NCI-H146 (cell line): ENCODE results near the gene TMEM217.

Experiments used
- DNase-seq: peaks from one replicate; lab custom pipeline; 2025; lab: John Stamatoyannopoulos, UW

The TMEM217 gene

GRCh38 chr6:37280162-37280887 is 22.4 kb upstream of the TMEM217 start:
- no peak for DNase-seq

GRCh38 chr6:37279366-37280134 is 21.6 kb upstream of the TMEM217 start:
- no peak for DNase-seq

GRCh38 chr6:37277001-37277409 is 19.1 kb upstream of the TMEM217 start:
- DNase-seq: no peak

- no peak for DNase-seq
These were observed 17.4 kb upstream of the TMEM217 start for GRCh38 chr6:37275350-37275749.

GRCh38 chr6:37273690-37274089 is 15.7 kb upstream of the TMEM217 start:
- no peak for DNase-seq

- no peak for DNase-seq
These were observed 15.1 kb upstream of the TMEM217 start for GRCh38 chr6:37272834-37273566.

- no peak for DNase-seq
These were observed 11.2 kb upstream of the TMEM217 start for GRCh38 chr6:37269105-37269504.

GRCh38 chr6:37265860-37266259 is 7.9 kb upstream of the TMEM217 start:
- DNase-seq: no peak

- no peak for DNase-seq
These were observed 7.1 kb upstream of the TMEM217 start for GRCh38 chr6:37265001-37265400.

- DNase-seq: peak; percentile 44
These were observed 4.6 kb upstream of the TMEM217 start for GRCh38 chr6:37262446-37263026.

- no peak for DNase-seq
These were observed 3.3 kb upstream of the TMEM217 start for GRCh38 chr6:37261198-37261597.

- DNase-seq: no peak
These were observed 2.5 kb upstream of the TMEM217 start for GRCh38 chr6:37260444-37260843.

GRCh38 chr6:37260040-37260439 is 2.1 kb upstream of the TMEM217 start:
- DNase-seq: no peak

GRCh38 chr6:37259191-37259590 is 1.2 kb upstream of the TMEM217 start:
- no peak for DNase-seq

GRCh38 chr6:37258405-37259105 is 611 bp upstream of the TMEM217 start:
- no peak for DNase-seq

GRCh38 chr6:37257320-37257633 is 667 bp downstream of the TMEM217 start:
- no peak for DNase-seq

GRCh38 chr6:37256692-37257319 is 1.1 kb downstream of the TMEM217 start:
- DNase-seq: peak; percentile 56

GRCh38 chr6:37254881-37255280 is 3.1 kb downstream of the TMEM217 start:
- no peak for DNase-seq

- no peak for DNase-seq
These were observed 4.4 kb downstream of the TMEM217 start for GRCh38 chr6:37253486-37254007.

- DNase-seq: no peak
These were observed 6.6 kb downstream of the TMEM217 start for GRCh38 chr6:37251211-37251780.
